H1 (cell line): ENCODE data around the gene PFKP. TPM values are rescaled to one million over a fixed set of nuclear protein-coding genes. Genes with fewer than 3 reads are reported as not detected.

ENCODE experiments used
- CTCF ChIA-PET: fragments of 300-600 bp; sonication (Branson Sonifier 250); formaldehyde crosslinking; loops from one replicate; lab custom pipeline; 2021; ENCODE audit not compliant: partially characterized antibody; lab: Charles Lee
- POLR2A ChIA-PET: fragments of 300-600 bp; sonication (Branson Sonifier 250); formaldehyde crosslinking; loops from one replicate; lab custom pipeline; 2021; ENCODE audit warnings: inconsistent platforms; ENCODE audit not compliant: partially characterized antibody; lab: Charles Lee
- DNase-seq, 2 experiments: peaks; one replicate each; pipeline versions ENCODE4 v3.0.0 to v3.0.0-alpha.2; 2010 to 2022; ENCODE audit warnings: low spot score in 2 of 2, low read depth in 1 of 2, mixed read lengths in 1 of 2
- FAIRE-seq: peaks from 2 replicates; lab custom pipeline; 2011; peaks lifted over from hg19 to GRCh38; lab: Jason Lieb, UNC
- H2AFZ ChIP-seq: 2 replicates; pipeline ENCODE4 v1.8.1; 2012; ENCODE audit warnings: low read length, inconsistent platforms
- H2AK5ac ChIP-seq: 2 replicates; pipeline ENCODE4 v1.6.1; 2013; ENCODE audit warnings: low read depth, low read length
- H2BK120ac ChIP-seq: replicated peaks from 2 replicates; pipeline ENCODE3; 2013; ENCODE audit warnings: low read depth, low read length, inconsistent platforms
- H2BK12ac ChIP-seq: 2 replicates; pipeline ENCODE4 v1.6.1; 2013; ENCODE audit warnings: low read depth, low read length
- H2BK15ac ChIP-seq: 2 replicates; pipeline ENCODE4 v1.6.1; 2013; ENCODE audit warnings: low read length
- H2BK20ac ChIP-seq: 2 replicates; pipeline ENCODE4 v1.6.1; 2013; ENCODE audit warnings: low read length
- H2BK5ac ChIP-seq: 2 replicates; pipeline ENCODE4 v1.6.1; 2013; ENCODE audit warnings: low read depth, low read length
- H3K14ac ChIP-seq: 2 replicates; pipeline ENCODE4 v1.6.1; 2013; ENCODE audit warnings: inconsistent platforms; ENCODE audit not compliant: insufficient read length
- H3K18ac ChIP-seq: 2 replicates; pipeline ENCODE4 v1.6.1; 2013; ENCODE audit warnings: low read length; ENCODE audit errors: extremely low read depth
- H3K23ac ChIP-seq: 2 replicates; pipeline ENCODE4 v1.6.1; 2013; ENCODE audit warnings: inconsistent platforms; ENCODE audit not compliant: insufficient read length
- H3K23me2 ChIP-seq: 2 replicates; pipeline ENCODE4 v1.6.1; 2013; ENCODE audit warnings: low read depth, low read length
- H3K27ac ChIP-seq: 2 replicates; pipeline ENCODE4 v1.6.1; 2011; ENCODE audit warnings: low read depth, low read length, inconsistent platforms
- H3K27me3 ChIP-seq, 4 experiments: replicated peaks in 1 of 4; 1 replicate in 1 of 4; 2 replicates in 3 of 4; pipeline versions ENCODE4 v1.6.1 to v1.8.1; 2011 to 2013; ENCODE audit warnings: low read length in 3 of 4, mild to moderate bottlenecking in 3 of 4, inconsistent platforms in 2 of 4, mixed read lengths in 2 of 4, moderate library complexity in 1 of 4; ENCODE audit not compliant: control insufficient read depth in 3 of 4, insufficient read depth in 3 of 4; ENCODE audit errors: extremely low read depth in 1 of 4
- H3K36me3 ChIP-seq, 4 experiments: 2 replicates each; pipeline versions ENCODE4 v1.6.1 to v1.8.1; 2011 to 2013; ENCODE audit warnings: mild to moderate bottlenecking in 4 of 4, low read length in 3 of 4, moderate library complexity in 2 of 4, control low read depth in 1 of 4, inconsistent platforms in 1 of 4; ENCODE audit not compliant: insufficient read depth in 4 of 4, control insufficient read depth in 2 of 4
- H3K4ac ChIP-seq: replicated peaks from 2 replicates; pipeline ENCODE3; 2013; ENCODE audit warnings: low read length, low read depth, mixed read lengths, inconsistent platforms; ENCODE audit not compliant: insufficient read length
- H3K4me1 ChIP-seq, 4 experiments: replicated peaks in 1 of 4; 1 replicate in 1 of 4; 2 replicates in 3 of 4; pipeline versions ENCODE4 v1.6.1 to v1.8.1; 2011 to 2013; ENCODE audit warnings: low read length in 3 of 4, inconsistent platforms in 2 of 4, mixed read lengths in 1 of 4; ENCODE audit not compliant: insufficient read depth in 4 of 4, control insufficient read depth in 3 of 4
- H3K4me2 ChIP-seq, 2 experiments: 2 replicates each; pipeline versions ENCODE4 v1.6.1 to v1.8.1; 2011 to 2013; ENCODE audit warnings: low read depth in 2 of 2, low read length in 2 of 2, control low read depth in 1 of 2, inconsistent platforms in 1 of 2, mild to moderate bottlenecking in 1 of 2; ENCODE audit not compliant: insufficient read depth in 1 of 2
- H3K4me3 ChIP-seq, 4 experiments: fragments of 200-600, 300-600 bp in 1 of 4; sonication (generic), shearing (Covaris generic), sonication (Bioruptor Twin) in 1 of 4; 2 replicates each; pipeline versions ENCODE4 v1.5.1 to v1.8.1; 2011 to 2016; ENCODE audit warnings: low read length in 4 of 4, low read depth in 3 of 4, control low read depth in 2 of 4, inconsistent platforms in 2 of 4, mild to moderate bottlenecking in 2 of 4, mixed read lengths in 1 of 4, moderate library complexity in 1 of 4; ENCODE audit not compliant: insufficient read depth in 2 of 4; ENCODE audit errors: extremely low read depth in 1 of 4
- H3K56ac ChIP-seq: replicated peaks from 2 replicates; pipeline ENCODE3; 2013; ENCODE audit warnings: low read depth, mild to moderate bottlenecking, mixed read lengths, low read length, inconsistent platforms; ENCODE audit not compliant: insufficient read length
- H3K79me1 ChIP-seq: 2 replicates; pipeline ENCODE4 v1.6.1; 2013; ENCODE audit warnings: low read depth, low read length, control low read depth
- H3K79me2 ChIP-seq, 2 experiments: 2 replicates each; pipeline versions ENCODE4 v1.6.1 to v1.8.1; 2012 to 2013; ENCODE audit warnings: low read length in 2 of 2, mild to moderate bottlenecking in 2 of 2, inconsistent platforms in 1 of 2; ENCODE audit not compliant: insufficient read depth in 2 of 2, control insufficient read depth in 1 of 2
- H3K9ac ChIP-seq, 4 experiments: replicated peaks in 1 of 4; 1 replicate in 1 of 4; 2 replicates in 3 of 4; pipeline versions ENCODE4 v1.6.1 to v1.8.1; 2011 to 2013; ENCODE audit warnings: low read depth in 3 of 4, low read length in 3 of 4, control low read depth in 2 of 4, mild to moderate bottlenecking in 2 of 4, moderate library complexity in 2 of 4, inconsistent platforms in 1 of 4; ENCODE audit errors: extremely low read depth in 1 of 4
- H3K9me3 ChIP-seq, 2 experiments: 2 replicates each; pipeline versions ENCODE4 v1.6.1 to v1.8.1; 2012 to 2013; ENCODE audit warnings: mild to moderate bottlenecking in 2 of 2, moderate library complexity in 2 of 2, control low read depth in 1 of 2, inconsistent platforms in 1 of 2, low read depth in 1 of 2, low read length in 1 of 2, mixed read lengths in 1 of 2; ENCODE audit not compliant: insufficient read depth in 2 of 2
- H4K20me1 ChIP-seq, 2 experiments: replicated peaks in 1 of 2; 2 replicates each; pipeline versions ENCODE3 to v1.8.1; 2011 to 2013; ENCODE audit warnings: inconsistent platforms in 2 of 2, low read length in 2 of 2, mild to moderate bottlenecking in 1 of 2; ENCODE audit not compliant: insufficient read depth in 2 of 2, control insufficient read depth in 1 of 2
- H4K5ac ChIP-seq: 2 replicates; pipeline ENCODE4 v1.6.1; 2013; ENCODE audit warnings: low read length, low read depth, mixed read lengths, inconsistent platforms; ENCODE audit not compliant: insufficient read length
- H4K8ac ChIP-seq: 2 replicates; pipeline ENCODE4 v1.8.0; 2013; ENCODE audit warnings: mild to moderate bottlenecking, moderate library complexity, low read length, inconsistent platforms; ENCODE audit not compliant: insufficient read depth; ENCODE audit errors: extremely low read depth
- H4K91ac ChIP-seq: replicated peaks from 2 replicates; pipeline ENCODE3; 2013; ENCODE audit warnings: low read length, mixed read lengths, inconsistent platforms; ENCODE audit not compliant: insufficient read length
- ASH2L ChIP-seq: fragments of 200-600, 300-600 bp; sonication (generic); IDR thresholded peaks from one replicate; pipeline ENCODE4 v1.7.1; 2017; ENCODE audit warnings: low read length
- CBX5 ChIP-seq: fragments of 300-800, 300-1000 bp; sonication (generic); IDR thresholded peaks from 2 replicates; pipeline ENCODE4 v1.7.1; 2016; ENCODE audit warnings: antibody characterized with exemption, low read length, low read depth
- CHD2 ChIP-seq: IDR thresholded peaks from 2 replicates; pipeline ENCODE4 v1.6.1; 2012; ENCODE audit warnings: low read length, improper control_type of control experiment
- GABPA ChIP-seq: IDR thresholded peaks from 2 replicates; pipeline ENCODE4 v1.6.1; 2011; ENCODE audit warnings: mild to moderate bottlenecking, low read length, moderate library complexity, borderline replicate concordance; ENCODE audit not compliant: insufficient read depth
- HDAC2 ChIP-seq, 2 experiments: fragments of 300-600 bp in 1 of 2; sonication (generic) in 1 of 2; IDR thresholded peaks; 2 replicates each; pipeline ENCODE4 v1.6.1; 2011 to 2012; ENCODE audit warnings: low read depth in 2 of 2, low read length in 2 of 2, mild to moderate bottlenecking in 2 of 2, moderate library complexity in 2 of 2, borderline replicate concordance in 1 of 2, inconsistent platforms in 1 of 2
- JUN ChIP-seq: IDR thresholded peaks from 2 replicates; pipeline ENCODE4 v1.6.1; 2011; ENCODE audit warnings: low read depth, mild to moderate bottlenecking, improper control_type of control experiment, low read length
- NRF1 ChIP-seq: IDR thresholded peaks from 2 replicates; pipeline ENCODE4 v1.6.1; 2011; ENCODE audit warnings: mild to moderate bottlenecking, low read depth, low read length, improper control_type of control experiment
- PHF8 ChIP-seq: fragments of 200-600 bp; sonication (generic); conservative IDR thresholded peaks from 2 replicates; pipeline ENCODE4 v1.7.1; 2012; ENCODE audit warnings: low read depth, mild to moderate bottlenecking, inconsistent platforms, low read length, moderate library complexity
- POLR2A ChIP-seq, 2 experiments: IDR thresholded peaks; 1 replicate in 1 of 2; 2 replicates in 1 of 2; pipeline ENCODE4 v1.6.1; 2011; ENCODE audit warnings: low read depth in 2 of 2, low read length in 2 of 2, mild to moderate bottlenecking in 2 of 2; ENCODE audit errors: control extremely low read depth in 1 of 2
- RXRA ChIP-seq: IDR thresholded peaks from 2 replicates; pipeline ENCODE4 v1.6.1; 2011; ENCODE audit warnings: low read depth, mild to moderate bottlenecking, low read length, moderate library complexity; ENCODE audit not compliant: insufficient read depth
- SP1 ChIP-seq: IDR thresholded peaks from 2 replicates; pipeline ENCODE4 v1.6.1; 2011; ENCODE audit warnings: low read depth, low read length
- SP4 ChIP-seq: IDR thresholded peaks from 2 replicates; pipeline ENCODE4 v1.6.1; 2012; ENCODE audit warnings: low read length, inconsistent platforms
- TAF1 ChIP-seq: IDR thresholded peaks from 2 replicates; pipeline ENCODE4 v1.6.1; 2011; ENCODE audit warnings: mild to moderate bottlenecking, low read depth, low read length
- TBP ChIP-seq: IDR thresholded peaks from 2 replicates; pipeline ENCODE4 v1.6.1; 2011; ENCODE audit warnings: low read depth, low read length, improper control_type of control experiment
- TCF12 ChIP-seq: IDR thresholded peaks from 2 replicates; pipeline ENCODE4 v1.6.1; 2011; ENCODE audit warnings: low read depth, mild to moderate bottlenecking, low read length
- WGBS, 2 experiments: shearing (Covaris generic) in 1 of 2; methylation state at CpG; one replicate each; pipeline versions ENCODE4 v1.1.6 to v1.1.7; 2013 to 2015; ENCODE audit warnings: low lambda C conversion rate in 2 of 2, mixed read lengths in 2 of 2, inconsistent platforms in 1 of 2, low coverage in 1 of 2, missing lambda C conversion rate in 1 of 2; ENCODE audit not compliant: insufficient replicate concordance in 2 of 2, insufficient coverage in 1 of 2, insufficient read length in 1 of 2; ENCODE audit errors: extremely low coverage in 1 of 2, missing lambda C conversion rate in 1 of 2; 5-methylcytosine and 5-hydroxymethylcytosine counted together
- polyA plus RNA-seq, 7 experiments: library from polyadenylated mRNA; depleted of rRNA in 3 of 7; stranded (reverse) in 5 of 7; unstranded in 2 of 7; fragments of >200 nt in 5 of 7; fragments of 200-250 nt in 2 of 7; gene quantifications; 1 replicate in 5 of 7; 2 replicates in 1 of 7; 4 replicates in 1 of 7; pipeline versions ENCODE4 v1.2.1 to v1.2.3, GENCODE V29; 2011 to 2013; ENCODE audit warnings: missing spikeins in 2 of 7, mixed read lengths in 2 of 7
- total RNA-seq: library from RNA; stranded (reverse); fragmentation: NEBNext Ultra II Directional; extraction: Animal tissue kit (Norgen Biotek cat#: 25700); gene quantifications from 2 replicates; pipeline ENCODE4 v1.2.1, GENCODE V29; 2021
- TF ChIP-seq, protein P1 (sequence below): IDR thresholded peaks from 2 replicates; pipeline ENCODE4 v1.6.1; 2012; ENCODE audit warnings: inconsistent platforms

The PFKP gene
- total and polyA plus RNA-seq, 2 of the 8 experiments (the other 6 are each of a cell fraction or from before 2014, with no cell fraction given): 51.2 to 128 TPM

DNA sequence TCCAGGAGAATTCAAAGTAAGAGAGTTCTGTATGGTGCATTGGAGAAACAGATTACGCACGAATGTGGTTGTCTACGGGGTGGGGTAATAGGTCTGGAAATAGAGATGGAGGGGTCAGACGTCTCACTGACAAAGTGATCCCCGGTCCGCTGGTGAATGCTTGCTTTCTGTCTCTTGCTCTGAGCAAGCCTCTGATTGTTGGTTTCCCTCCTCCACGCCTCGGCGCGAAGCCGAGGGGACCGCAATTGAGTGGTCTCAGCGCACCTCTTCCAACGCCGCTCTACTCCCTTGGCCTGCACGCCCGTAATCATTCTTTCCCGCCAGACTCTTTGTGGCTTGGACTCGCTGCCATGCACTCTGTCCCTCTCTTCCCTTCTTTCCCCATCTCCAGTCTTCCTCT, 46.5 kb upstream of the PFKP start:
- FAIRE-seq (no peak), DNase-seq (no peak)
- TF ChIP-seq POLR2A (IDR thresholded peaks at IDR 0.05; ENCODE audit: control extremely low read depth in 1 of 2, low read depth in 2 of 2, low read length in 2 of 2) (no peak), TCF12 (no peak), TAF1 (no peak), SP4 (no peak), CBX5 (no peak), PHF8 (no peak), GABPA (no peak), SP1 (no peak), HDAC2 (IDR thresholded peaks at IDR 0.05; ENCODE audit: borderline replicate concordance in 1 of 2, low read depth in 2 of 2, low read length in 2 of 2) (no peak), RXRA (no peak), CHD2 (no peak), NRF1 (no peak), ASH2L (no peak), TBP (no peak), JUN (no peak)
- TF ChIP-seq, protein P1, sequence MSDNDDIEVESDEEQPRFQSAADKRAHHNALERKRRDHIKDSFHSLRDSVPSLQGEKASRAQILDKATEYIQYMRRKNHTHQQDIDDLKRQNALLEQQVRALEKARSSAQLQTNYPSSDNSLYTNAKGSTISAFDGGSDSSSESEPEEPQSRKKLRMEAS: no peak

More for the DNA sequence above, 46.5 kb upstream of the PFKP start:
- no peak overlapping the region for H3K4me2 ChIP-seq
- H4K5ac ChIP-seq: no peak overlapping the region
- H3K9me3 ChIP-seq: peaks cover 0 to 2% of the 10 kb centered on the region in 2 experiments; a peak in 1 of 4 replicates
- no peak overlapping the region for H2BK15ac ChIP-seq
- H3K4ac ChIP-seq: no peak overlapping the region
- no peak overlapping the region for H3K18ac ChIP-seq
- H3K23ac ChIP-seq: no peak overlapping the region
- H4K91ac ChIP-seq: no peak overlapping the region
- no peak overlapping the region for H2BK5ac ChIP-seq
- H3K4me1 ChIP-seq: no peaks in the 10 kb centered on the region
- H3K36me3 ChIP-seq: no peaks in the 10 kb centered on the region
- POLR2A ChIA-PET: no interaction called here
- CTCF ChIA-PET: interaction anchor here (2.3 kb wide), 1 partner anchor 10 kb away, joined by 10 read pairs; no protein-coding TSS in a partner anchor
- H3K9ac ChIP-seq: no peak overlapping the region
- H2AK5ac ChIP-seq: no peak overlapping the region
- H3K4me3 ChIP-seq: no peak overlapping the region
- H4K20me1 ChIP-seq: no peaks in the 10 kb centered on the region
- no peak overlapping the region for H2BK20ac ChIP-seq
- no peak overlapping the region for H3K27ac ChIP-seq
- no peak overlapping the region for H2AFZ ChIP-seq
- H3K23me2 ChIP-seq: no peaks in the 10 kb centered on the region
- no peak overlapping the region for H4K8ac ChIP-seq
- H3K56ac ChIP-seq: no peak overlapping the region
- H3K79me2 ChIP-seq: no peaks in the 10 kb centered on the region
- no peak overlapping the region for H2BK12ac ChIP-seq
- H3K27me3 ChIP-seq: no peaks in the 10 kb centered on the region
- H2BK120ac ChIP-seq: no peak overlapping the region
- 90% methylated on average over 19 of the region's 19 CpGs; no CpG with 5 or more reads in 1 of the 2 experiments for WGBS, 2 experiments
- H3K79me1 ChIP-seq: no peaks in the 10 kb centered on the region
- H3K14ac ChIP-seq: no peak overlapping the region
